K562 (cell line): ENCODE data around the gene DNAJB12. TPM values are rescaled to one million over a fixed set of nuclear protein-coding genes. Genes with fewer than 3 reads are reported as not detected.

ENCODE experiments used
- ARID1B ChIP-seq: fragments of 450-650 bp; IDR thresholded peaks from 2 replicates; pipeline ENCODE4 v1.6.1; 2016; ENCODE audit warnings: antibody characterized with exemption, mild to moderate bottlenecking, inconsistent platforms
- ATF3 ChIP-seq, 2 experiments: fragments of 450-650 bp in 1 of 2; sonication (generic) in 1 of 2; formaldehyde crosslinking in 1 of 2; IDR thresholded peaks in 1 of 2; conservative IDR thresholded peaks in 1 of 2; 2 replicates each; pipeline versions ENCODE4 v1.6.1 to v1.8.1; 2016 to 2023; ENCODE audit warnings: mild to moderate bottlenecking in 2 of 2, moderate library complexity in 2 of 2, inconsistent platforms in 1 of 2, missing genetic modification reagents in 1 of 2
- CTBP1 ChIP-seq: fragments of 450-650 bp; IDR thresholded peaks from 2 replicates; pipeline ENCODE4 v1.6.1; 2016; ENCODE audit warnings: borderline replicate concordance
- ETV5 ChIP-seq: sonication (generic); formaldehyde crosslinking; IDR thresholded peaks from 2 replicates; pipeline ENCODE4 v1.4.0; 2020; ENCODE audit warnings: low read depth, mild to moderate bottlenecking, missing genetic modification reagents
- GABPB1 ChIP-seq: sonication (generic); formaldehyde crosslinking; IDR thresholded peaks from 2 replicates; pipeline ENCODE4 v1.8.0; 2022; ENCODE audit warnings: mild to moderate bottlenecking, missing genetic modification reagents
- HIVEP1 ChIP-seq: fragments of 250-450 bp; sonication (Bioruptor Pico); IDR thresholded peaks from 2 replicates; pipeline ENCODE4 v1.4.0; 2020; ENCODE audit warnings: mild to moderate bottlenecking
- HNRNPK ChIP-seq: fragments of 200-400 bp; formaldehyde crosslinking; IDR thresholded peaks from one replicate; pipeline ENCODE4 v1.6.1; 2018; ENCODE audit warnings: mild to moderate bottlenecking, low read depth, low read length; ENCODE audit not compliant: poor library complexity, severe bottlenecking
- JUN ChIP-seq, 2 experiments: sonication (generic) in 1 of 2; formaldehyde crosslinking in 1 of 2; IDR thresholded peaks; 2 replicates each; pipeline versions ENCODE4 v1.6.1 to v1.8.0; 2012 to 2022; ENCODE audit warnings: borderline replicate concordance in 2 of 2, mild to moderate bottlenecking in 2 of 2, improper control_type of control experiment in 1 of 2, low read depth in 1 of 2, low read length in 1 of 2, missing genetic modification reagents in 1 of 2
- KLF1 ChIP-seq: fragments of 450-650 bp; IDR thresholded peaks from 2 replicates; pipeline ENCODE4 v1.6.1; 2016; ENCODE audit warnings: missing genetic modification characterization, missing compliant biosample characterization
- MEF2A ChIP-seq: IDR thresholded peaks from 2 replicates; pipeline ENCODE4 v1.6.1; 2011; ENCODE audit warnings: low read depth, mild to moderate bottlenecking, low read length, moderate library complexity; ENCODE audit not compliant: control insufficient read depth
- MTA3 ChIP-seq: fragments of 450-650 bp; formaldehyde crosslinking; IDR thresholded peaks from 2 replicates; pipeline ENCODE4 v1.6.1; 2017; ENCODE audit warnings: mild to moderate bottlenecking, borderline replicate concordance
- NFIX ChIP-seq: fragments of 250-450 bp; sonication (Bioruptor Pico); IDR thresholded peaks from 2 replicates; pipeline ENCODE4 v1.4.0; 2020; ENCODE audit warnings: low read depth, mild to moderate bottlenecking, moderate library complexity
- NR0B1 ChIP-seq: fragments of 450-650 bp; IDR thresholded peaks from one replicate; pipeline ENCODE4 v1.6.1; 2018; ENCODE audit warnings: mild to moderate bottlenecking, moderate library complexity; ENCODE audit not compliant: partially characterized antibody
- TSHZ1 ChIP-seq: fragments of 250-450 bp; sonication (Bioruptor Pico); IDR thresholded peaks from 2 replicates; pipeline ENCODE4 v1.4.0; 2020; ENCODE audit warnings: mild to moderate bottlenecking, moderate library complexity
- ZBTB12 ChIP-seq: fragments of 250-450 bp; sonication (Bioruptor Pico); IDR thresholded peaks from 2 replicates; pipeline ENCODE4 v1.4.0; 2020
- ZBTB17 ChIP-seq: fragments of 450-650 bp; formaldehyde crosslinking; IDR thresholded peaks from 2 replicates; pipeline ENCODE4 v1.4.0; 2020; ENCODE audit warnings: mild to moderate bottlenecking
- ZEB2 ChIP-seq: fragments of 450-650 bp; IDR thresholded peaks from 2 replicates; pipeline ENCODE4 v1.6.1; 2016
- ZNF512 ChIP-seq: IDR thresholded peaks from 2 replicates; pipeline ENCODE4 v1.6.1; 2016; ENCODE audit warnings: missing genetic modification characterization, missing compliant biosample characterization
- ZNF75A ChIP-seq: fragments of 450-650 bp; formaldehyde crosslinking; IDR thresholded peaks from 2 replicates; pipeline ENCODE4 v1.4.0; 2020; ENCODE audit warnings: mild to moderate bottlenecking
- polyA plus RNA-seq, 8 experiments: library from polyadenylated mRNA; depleted of rRNA in 4 of 8; stranded (reverse) in 5 of 8; unstranded in 3 of 8; fragments of >200 nt; fragmentation: Nextera tagmentation in 2 of 8; fragmentation: Illumina TruSeq in 1 of 8; extraction: Ambion mirVana in 2 of 8; extraction: Trizol in 1 of 8; gene quantifications; 2 replicates each; pipeline versions ENCODE4 v1.2.1 to v1.2.3, GENCODE V29; 2011 to 2014; ENCODE audit warnings: inconsistent platforms in 1 of 8, missing spikeins in 1 of 8
- total RNA-seq, 7 experiments: library from RNA; depleted of rRNA in 6 of 7; stranded (reverse); fragments of >200 nt in 6 of 7; fragmentation: Illumina TruSeq in 2 of 7; extraction: Trizol in 2 of 7; gene quantifications; 2 replicates each; pipeline versions ENCODE4 v1.2.1 to v1.2.3, GENCODE V29; 2011 to 2021; ENCODE audit warnings: low replicate concordance in 1 of 7

Gene DNAJB12
- total and polyA plus RNA-seq, 9 of the 15 experiments (the other 6 are each of a cell fraction or from before 2014, with no cell fraction given): 3.5 to 31.5 (median 20.3) TPM

GRCh38 chr10:72292223-72292691 lies 62.5 kb downstream of the DNAJB12 start (continued):
- TF ChIP-seq NR0B1: no peak
- no peak for TF ChIP-seq NFIX
- no peak for TF ChIP-seq HNRNPK
- peak; percentile 26; the same call in 1 of the 2 replicates for TF ChIP-seq CTBP1
- peak; percentile 37; the same call in 1 of the 2 replicates for TF ChIP-seq ARID1B
- no peak for TF ChIP-seq ZNF512 (tag)
- TF ChIP-seq HIVEP1 (CRISPR knock-in tag): no peak
- no peak for TF ChIP-seq TSHZ1
- no peak for TF ChIP-seq MEF2A
- no peak for TF ChIP-seq ZBTB12
- no peak for TF ChIP-seq GABPB1 (CRISPR knock-in tag)
- no peak for TF ChIP-seq ETV5 (CRISPR knock-in tag)
- no peak for TF ChIP-seq MTA3
- peak; percentile 74 for TF ChIP-seq ZEB2
- TF ChIP-seq KLF1 (tag): no peak
- no peak for TF ChIP-seq ZBTB17 (CRISPR knock-in tag)
- no peak for TF ChIP-seq ZNF75A (CRISPR knock-in tag)
- TF ChIP-seq ATF3 (IDR thresholded peaks at IDR 0.05): peak; percentile 85
- TF ChIP-seq ATF3 (CRISPR knock-in tag; conservative IDR thresholded peaks at IDR 0.05): no peak
- peak; percentile 50; the same call in 1 of the 2 replicates for TF ChIP-seq JUN (IDR thresholded peaks at IDR 0.05; ENCODE audit: borderline replicate concordance, low read depth, low read length)
- TF ChIP-seq JUN (CRISPR knock-in tag; IDR thresholded peaks at IDR 0.05; ENCODE audit: borderline replicate concordance): no peak
